Heart right ventricle (tissue), 16 donors: ENCODE measurements around the gene AZIN2. TPM values are rescaled to one million over a fixed set of nuclear protein-coding genes. Genes with fewer than 3 reads are reported as not detected.

Experiments
- ATAC-seq, 8 donors: fragments of 200-7000 bp; cut with Tn5 transposase; one replicate each; pipeline ENCODE4 v1.9.1; 2020; ENCODE audit warnings: mild to moderate bottlenecking in 8 of 8, moderate library complexity in 8 of 8, moderate number of reproducible peaks in 1 of 8
- DNase-seq, 2 donors: peaks; one replicate each; pipeline ENCODE4 v3.0.0-alpha.2; 2020
- H3K27ac ChIP-seq, 10 donors: fragments of 200-600 bp; sonication (generic) in 2 of 10; one replicate each; pipeline versions ENCODE4 v1.5.0 to v1.8.0; 2020 to 2022; ENCODE audit warnings: mild to moderate bottlenecking in 3 of 10
- H3K27me3 ChIP-seq, 7 donors: fragments of 200-600 bp; one replicate each; pipeline ENCODE4 v1.8.0; 2021 to 2022; ENCODE audit warnings: mild to moderate bottlenecking in 2 of 7
- H3K36me3 ChIP-seq, 9 donors: fragments of 200-600 bp; sonication (generic) in 1 of 9; one replicate each; pipeline versions ENCODE4 v1.5.0 to v1.8.0; 2020 to 2022; ENCODE audit warnings: mild to moderate bottlenecking in 2 of 9
- H3K4me1 ChIP-seq, 9 donors: fragments of 200-600 bp; sonication (generic) in 1 of 9; one replicate each; pipeline versions ENCODE4 v1.5.0 to v1.8.0; 2020 to 2022; ENCODE audit warnings: mild to moderate bottlenecking in 4 of 9
- H3K4me3 ChIP-seq, 10 donors: fragments of 200-600 bp; sonication (generic) in 2 of 10; one replicate each; pipeline versions ENCODE4 v1.5.0 to v1.8.0; 2020 to 2022; ENCODE audit warnings: mild to moderate bottlenecking in 7 of 10, moderate library complexity in 2 of 10
- H3K9me3 ChIP-seq, 11 donors: fragments of 200-600 bp in 10 of 11; sonication (generic) in 2 of 11; one replicate each; pipeline versions ENCODE4 v1.5.0 to v1.8.0; 2013 to 2022; ENCODE audit warnings: mild to moderate bottlenecking in 2 of 11, control low read depth in 1 of 11, moderate library complexity in 1 of 11
- CTCF ChIP-seq, 9 donors: fragments of 200-600 bp; sonication (generic) in 2 of 9; IDR thresholded peaks; one replicate each; pipeline versions ENCODE4 v1.5.0 to v1.8.0; 2021 to 2022; ENCODE audit warnings: antibody characterized with exemption in 9 of 9, mild to moderate bottlenecking in 5 of 9, moderate library complexity in 1 of 9
- WGBS, 2 donors: extraction: QIAGEN DNeasy Blood & Tissue Kit; methylation state at CpG; one replicate each; pipeline ENCODE4 v1.1.7; 2013; ENCODE audit warnings: inconsistent platforms in 1 of 2; 5-methylcytosine and 5-hydroxymethylcytosine counted together
- intact Hi-C, 10 donors: fragments of 100-400 bp; cut with DNase I; formaldehyde crosslinking; loops; one replicate each; pipeline versions ENCODE4 v1.11.1 to v1.14.2; 2022
- polyA plus RNA-seq, 2 donors: library from polyadenylated mRNA; stranded (reverse); fragments of 200-250 nt; gene quantifications; one replicate each; pipeline ENCODE4 v1.2.3, GENCODE V29; 2013
- total RNA-seq, 10 donors: library from RNA; stranded (reverse); fragmentation: NEBNext Ultra II Directional in 3 of 10; extraction: Animal tissue kit (Norgen Biotek cat#: 25700) in 3 of 10; gene quantifications; one replicate each; pipeline versions ENCODE4 v1.2.1 to v1.2.4, GENCODE V29; 2021 to 2023
- donor health status: Arrhythmogenic right ventricular cardiomyopathy.
- donor health status: ischemic (EF 13 %, LVEDD 7.1; RV severe dilation, severe dysfunction).
- donor health status: healthy with polysubstance abuse.
- donor health status: DM: no; HTN: yes; CAD: no.
- donor health status: DM: no; HTN: no; CAD: no.
- donor health status: ischemic (EF 25% LVEDD 6.9; RV normal size, moderate dysfunction).
- donor health status: ischemic (EF 25% LVEDD 5.7; RV mildly dilated, moderate dysfunction).
- donor health status: healthy.
- donor health status: DM: yes; HTN: yes; CAD: no.
- donor health status: Ischemic cardiomyopathy.
- donor health status: ischemic (EF 35%, LVEDD 5.7; RV mildly dilated, moderate dysfunction).
- donor health status: nonischemic (EF 11% LVEDD 7.7; RV severe dilation, severe dysfunction).
- donor health status: DM: yes; HTN: yes; CAD: no.
- donor health status: PGD.
- donor health status: ischemic (EF 29% LVEDD 5.4; RV normal size, mild dysfunction).
- donor health status: nonischemic (EF 23%, LVEDD 6.1; RV moderate dilation, normal function).

The AZIN2 gene
- total and polyA plus RNA-seq, 12 donors, result 1.1 to 6.9 (median 2.7) TPM

GRCh38 chr1:33096363-33097005, 15.5 kb downstream of the AZIN2 start:
- WGBS, 2 donors, result 40 to 59% methylated on average over 7 of the region's 7 CpGs
- intact Hi-C loops, result loop anchor here in 5 of 10 donors (5.0 to 10.0 kb wide), 6 partner anchors 271 to 518 kb away; partner anchors contain the start of gene PHC2 (in 1 of the 5)
- peaks cover 0 to 38% (median 7%) of the 10 kb centered on the region in 9 donors for H3K4me1 ChIP-seq
- H3K9me3 ChIP-seq, result no peaks in the 10 kb centered on the region
- peaks cover 0 to 32% (median 0%) of the 10 kb centered on the region in 9 donors for H3K36me3 ChIP-seq
- H3K4me3 ChIP-seq, result no peak overlapping the region
- no peak for TF ChIP-seq CTCF (IDR thresholded peaks at IDR 0.05)
- ATAC-seq (peak in 3 of 8 donors; percentile 32 to 55 (median 32)), DNase-seq (peak in 1 of 2 donors; percentile 9)
- peak overlapping the region in 4 of 10 donors; percentile 2 to 53 (median 44) for H3K27ac ChIP-seq
- H3K27me3 ChIP-seq, result no peaks in the 10 kb centered on the region

- Histone ChIP-seq H3K27me3 (no peaks in the 10 kb centered on the region), H3K4me1 (peaks cover 0 to 38% (median 7%) of the 10 kb centered on the region in 9 donors), H3K9me3 (no peaks in the 10 kb centered on the region), H3K36me3 (peaks cover 0 to 39% (median 0%) of the 10 kb centered on the region in 9 donors), H3K4me3 (no peak overlapping the region), H3K27ac (peak overlapping the region in 2 of 10 donors; percentile 38 to 53)
- intact Hi-C loops, result loop anchor here in 5 of 10 donors (5.0 to 10.0 kb wide), 6 partner anchors 270 to 518 kb away; partner anchors contain the start of gene PHC2 (in 1 of the 5)
- TF ChIP-seq CTCF (IDR thresholded peaks at IDR 0.05), result no peak
- WGBS, 2 donors, result 95 to 99% methylated on average over 3 of the region's 3 CpGs
- ATAC-seq (no peak), DNase-seq (no peak)
Measured at GRCh38 chr1:33097137-33097611, 16.2 kb downstream of the AZIN2 start.

- peak overlapping the region in 1 of 10 donors; percentile 5 for H3K27ac ChIP-seq
- no peak for DNase-seq
- no peak for ATAC-seq
- TF ChIP-seq CTCF (IDR thresholded peaks at IDR 0.05), result no peak
- H3K4me3 ChIP-seq, result no peak overlapping the region
- WGBS, 2 donors, result 97 to 99% methylated on average over 4 of the region's 4 CpGs
- H3K9me3 ChIP-seq, result no peaks in the 10 kb centered on the region
- intact Hi-C loops, result loop anchor here in 5 of 10 donors (5.0 to 10.0 kb wide), 6 partner anchors 270 to 517 kb away; partner anchors contain the start of gene PHC2 (in 1 of the 5)
- H3K4me1 ChIP-seq, result peaks cover 0 to 38% (median 7%) of the 10 kb centered on the region in 9 donors
- no peaks in the 10 kb centered on the region for H3K27me3 ChIP-seq
- peaks cover 0 to 45% (median 0%) of the 10 kb centered on the region in 9 donors for H3K36me3 ChIP-seq
Measured at GRCh38 chr1:33097762-33098161, 16.8 kb downstream of the AZIN2 start.

- peaks cover 0 to 51% (median 0%) of the 10 kb centered on the region in 9 donors for H3K36me3 ChIP-seq
- H3K9me3 ChIP-seq, result no peaks in the 10 kb centered on the region
- TF ChIP-seq CTCF (IDR thresholded peaks at IDR 0.05), result no peak
- peaks cover 0 to 38% (median 7%) of the 10 kb centered on the region in 9 donors for H3K4me1 ChIP-seq
- H3K27me3 ChIP-seq, result no peaks in the 10 kb centered on the region
- H3K4me3 ChIP-seq, result no peak overlapping the region
- DNase-seq (no peak), ATAC-seq (no peak)
- intact Hi-C loops, result loop anchor here in 5 of 10 donors (5.0 to 10.0 kb wide), 6 partner anchors 269 to 516 kb away; partner anchors contain the start of gene PHC2 (in 1 of the 5)
- H3K27ac ChIP-seq, result peak overlapping the region in 5 of 10 donors; percentile 15 to 82 (median 37)
Measured at GRCh38 chr1:33098371-33098770, 17.4 kb downstream of the AZIN2 start.
